PC-3 (cell line): ENCODE data around the gene CNTNAP2. TPM values are rescaled to one million over a fixed set of nuclear protein-coding genes. Genes with fewer than 3 reads are reported as not detected.

ENCODE experiments used
- ATAC-seq: fragments of 200-7000 bp; cut with Tn5 transposase; 2 replicates; pipeline ENCODE4 v1.9.1; 2020; ENCODE audit warnings: mild to moderate bottlenecking, moderate library complexity
- BruUV-seq: library from RNA; stranded (reverse); fragments of 400-500 nt; replicated peaks from 2 replicates; lab custom pipeline; 2021; lab: Mats Ljungman, UMichigan
- CTCF ChIA-PET: fragments of 300-600 bp; sonication (Branson Sonifier 250); formaldehyde crosslinking; loops from one replicate; lab custom pipeline; 2022; ENCODE audit warnings: antibody characterized with exemption; lab: Charles Lee
- POLR2A ChIA-PET: fragments of 300-600 bp; sonication (Branson Sonifier 250); formaldehyde crosslinking; loops from one replicate; lab custom pipeline; 2022; ENCODE audit warnings: antibody characterized with exemption; ENCODE audit not compliant: unreplicated experiment; lab: Charles Lee
- DNase-seq: peaks from one replicate; pipeline ENCODE4 v3.0.0-alpha.2; 2015
- H2AFZ ChIP-seq: fragments of 300-600 bp; sonication (generic); 2 replicates; pipeline ENCODE4 v1.6.0; 2016; ENCODE audit warnings: antibody characterized with exemption, low read length
- H3F3A ChIP-seq: fragments of 300-600 bp; sonication (generic); one replicate; pipeline ENCODE4 v1.6.0; 2017; ENCODE audit warnings: antibody characterized with exemption, low read length, control low read depth, mild to moderate bottlenecking; ENCODE audit not compliant: unreplicated experiment
- H3K27ac ChIP-seq: fragments of 300-600 bp; sonication (generic); 2 replicates; pipeline ENCODE4 v1.5.1; 2016; ENCODE audit warnings: mild to moderate bottlenecking, low read length
- H3K27me3 ChIP-seq: fragments of 300-600 bp; sonication (generic); 2 replicates; pipeline ENCODE4 v1.6.1; 2016; ENCODE audit warnings: low read length, mixed read lengths
- H3K36me3 ChIP-seq: fragments of 300-600 bp; sonication (generic); 2 replicates; pipeline ENCODE4 v1.6.1; 2016; ENCODE audit warnings: low read depth, mixed run types, low read length, mixed read lengths
- H3K4me1 ChIP-seq: fragments of 300-600 bp; sonication (generic); 2 replicates; pipeline ENCODE4 v1.5.1; 2016; ENCODE audit warnings: low read length; ENCODE audit not compliant: insufficient read depth
- H3K4me2 ChIP-seq: fragments of 300-600 bp; sonication (generic); 2 replicates; pipeline ENCODE4 v1.6.0; 2016; ENCODE audit warnings: low read length
- H3K4me3 ChIP-seq: fragments of 300-600 bp; sonication (generic); 2 replicates; pipeline ENCODE4 v1.5.1; 2016; ENCODE audit warnings: mild to moderate bottlenecking, low read length, mixed read lengths
- H3K79me2 ChIP-seq: fragments of 300-600 bp; sonication (generic); 2 replicates; pipeline ENCODE4 v1.6.1; 2017; ENCODE audit warnings: low read length, mixed read lengths
- H3K9ac ChIP-seq: fragments of 300-600 bp; sonication (generic); 2 replicates; pipeline ENCODE4 v1.6.0; 2016; ENCODE audit warnings: mild to moderate bottlenecking, low read length
- H3K9me2 ChIP-seq: fragments of 300-600 bp; sonication (generic); replicated peaks from 2 replicates; pipeline ENCODE4 v1.6.1; 2016; ENCODE audit warnings: mixed run types, low read length, mixed read lengths
- H3K9me3 ChIP-seq: fragments of 300-600 bp; sonication (generic); 2 replicates; pipeline ENCODE4 v1.6.1; 2016; ENCODE audit warnings: low read length, mixed read lengths
- H4K20me1 ChIP-seq: fragments of 300-600 bp; sonication (generic); 2 replicates; pipeline ENCODE4 v1.6.1; 2016; ENCODE audit warnings: low read length, mixed read lengths
- CTCF ChIP-seq: fragments of 300-600 bp; sonication (generic); conservative IDR thresholded peaks from 2 replicates; pipeline ENCODE4 v1.5.1; 2017; ENCODE audit warnings: antibody characterized with exemption, low read depth, mild to moderate bottlenecking, low read length
- EZH2 ChIP-seq: fragments of 300-600 bp; sonication (generic); IDR thresholded peaks from one replicate; pipeline ENCODE4 v1.6.1; 2017; ENCODE audit warnings: antibody characterized with exemption, mild to moderate bottlenecking, low read length; ENCODE audit not compliant: unreplicated experiment
- EZH2phosphoT487 ChIP-seq: fragments of 300-600 bp; sonication (generic); IDR thresholded peaks from 2 replicates; pipeline ENCODE4 v1.6.1; 2018; ENCODE audit warnings: mild to moderate bottlenecking, antibody characterized with exemption, low read length, borderline replicate concordance
- intact Hi-C: fragments of 100-400 bp; cut with micrococcal nuclease; formaldehyde crosslinking; loops from 2 replicates; pipeline ENCODE4 v1.9.0; 2023
- total RNA-seq: library from RNA; depleted of rRNA; stranded (reverse); fragments of >200 nt; gene quantifications from 2 replicates; pipeline ENCODE4 v1.2.3, GENCODE V29; 2014

The CNTNAP2 gene
- total RNA-seq, 1 experiment from 2014 or later, result 1.5 TPM

- Histone ChIP-seq H3K27ac (no peak overlapping the region), H3K36me3 (no peaks in the 10 kb centered on the region), H4K20me1 (no peaks in the 10 kb centered on the region), H3K9ac (no peak overlapping the region), H3K27me3 (no peaks in the 10 kb centered on the region), H3F3A (no peaks in the 10 kb centered on the region), H3K9me3 (no peaks in the 10 kb centered on the region), H3K4me3 (no peak overlapping the region), H3K79me2 (no peaks in the 10 kb centered on the region), H3K4me1 (peaks cover 5% of the 10 kb centered on the region; the same call in 1 of the 2 replicates), H3K4me2 (no peak overlapping the region), H3K9me2 (no peaks in the 10 kb centered on the region), H2AFZ (no peak overlapping the region)
- no TSS peak for BruUV-seq
- ChIA-PET POLR2A (no interaction called here), CTCF (no interaction called here)
- no peak for DNase-seq
- intact Hi-C loops, result no loop called here
- ATAC-seq, result no peak
- TF ChIP-seq EZH2phosphoT487 (no peak), CTCF (no peak), EZH2 (no peak)
Measured at GRCh38 chr7:146709451-146710027, 592.9 kb downstream of the CNTNAP2 start.

GRCh38 chr7:146713205-146713604 lies 596.6 kb downstream of the CNTNAP2 start:
- H3K27me3 ChIP-seq, result no peaks in the 10 kb centered on the region
- ChIA-PET CTCF (no interaction called here), POLR2A (no interaction called here)
- peak overlapping the region; percentile 65 for H3K27ac ChIP-seq
- no peak overlapping the region for H3K4me2 ChIP-seq
- no peak overlapping the region for H3K4me3 ChIP-seq
- BruUV-seq, result no TSS peak
- H3K9me2 ChIP-seq, result no peaks in the 10 kb centered on the region
- intact Hi-C loops, result no loop called here
- ATAC-seq, result 0 out of 2 replicates have a peak, but pooled peaks have one; percentile 9
- H3K9me3 ChIP-seq, result no peaks in the 10 kb centered on the region
- H3K9ac ChIP-seq, result no peak overlapping the region; the same call in 1 of the 2 replicates
- no peak for TF ChIP-seq EZH2phosphoT487
- no peak for TF ChIP-seq EZH2
- no peak for TF ChIP-seq CTCF
- no peaks in the 10 kb centered on the region for H3F3A ChIP-seq
- H2AFZ ChIP-seq, result no peak overlapping the region
- no peaks in the 10 kb centered on the region for H3K79me2 ChIP-seq
- no peak for DNase-seq
- no peaks in the 10 kb centered on the region for H4K20me1 ChIP-seq
- peaks cover 5% of the 10 kb centered on the region; the same call in 1 of the 2 replicates for H3K4me1 ChIP-seq
- no peaks in the 10 kb centered on the region for H3K36me3 ChIP-seq

- Histone ChIP-seq H4K20me1 (no peaks in the 10 kb centered on the region), H3F3A (no peaks in the 10 kb centered on the region), H3K9me3 (no peaks in the 10 kb centered on the region), H2AFZ (no peak overlapping the region), H3K36me3 (no peaks in the 10 kb centered on the region), H3K9ac (no peak overlapping the region; the same call in 1 of the 2 replicates), H3K27ac (peak overlapping the region; percentile 75), H3K9me2 (no peaks in the 10 kb centered on the region), H3K4me1 (peaks cover 5% of the 10 kb centered on the region; the same call in 1 of the 2 replicates), H3K27me3 (no peaks in the 10 kb centered on the region), H3K4me2 (no peak overlapping the region), H3K4me3 (no peak overlapping the region), H3K79me2 (no peaks in the 10 kb centered on the region)
- intact Hi-C loops, result no loop called here
- TF ChIP-seq EZH2phosphoT487 (no peak), CTCF (no peak), EZH2 (no peak)
- BruUV-seq, result no TSS peak
- ChIA-PET POLR2A (no interaction called here), CTCF (no interaction called here)
- ATAC-seq (peak; percentile 96), DNase-seq (peak; percentile 51)
Measured at GRCh38 chr7:146713934-146714333, 597.3 kb downstream of the CNTNAP2 start.
